Myocyte (in vitro differentiated cells): ENCODE results near the gene SLC2A10. TPM values are rescaled to one million over a fixed set of nuclear protein-coding genes. Genes with fewer than 3 reads are reported as not detected.
A peak's percentile ranks its signal among the peaks of the same experiment; 100 is the strongest.

Experiments
- DNase-seq: peaks from one replicate; pipeline ENCODE4 v3.0.0-alpha.2; 2012; ENCODE audit warnings: low read depth
- total RNA-seq: library from RNA; depleted of rRNA; stranded (reverse); fragments of >200 nt; gene quantifications from 2 replicates; pipeline ENCODE4 v1.2.3, GENCODE V29; 2014

The SLC2A10 gene
- total RNA-seq, 1 donor from 2014 or later, result 25.7 TPM

DNA sequence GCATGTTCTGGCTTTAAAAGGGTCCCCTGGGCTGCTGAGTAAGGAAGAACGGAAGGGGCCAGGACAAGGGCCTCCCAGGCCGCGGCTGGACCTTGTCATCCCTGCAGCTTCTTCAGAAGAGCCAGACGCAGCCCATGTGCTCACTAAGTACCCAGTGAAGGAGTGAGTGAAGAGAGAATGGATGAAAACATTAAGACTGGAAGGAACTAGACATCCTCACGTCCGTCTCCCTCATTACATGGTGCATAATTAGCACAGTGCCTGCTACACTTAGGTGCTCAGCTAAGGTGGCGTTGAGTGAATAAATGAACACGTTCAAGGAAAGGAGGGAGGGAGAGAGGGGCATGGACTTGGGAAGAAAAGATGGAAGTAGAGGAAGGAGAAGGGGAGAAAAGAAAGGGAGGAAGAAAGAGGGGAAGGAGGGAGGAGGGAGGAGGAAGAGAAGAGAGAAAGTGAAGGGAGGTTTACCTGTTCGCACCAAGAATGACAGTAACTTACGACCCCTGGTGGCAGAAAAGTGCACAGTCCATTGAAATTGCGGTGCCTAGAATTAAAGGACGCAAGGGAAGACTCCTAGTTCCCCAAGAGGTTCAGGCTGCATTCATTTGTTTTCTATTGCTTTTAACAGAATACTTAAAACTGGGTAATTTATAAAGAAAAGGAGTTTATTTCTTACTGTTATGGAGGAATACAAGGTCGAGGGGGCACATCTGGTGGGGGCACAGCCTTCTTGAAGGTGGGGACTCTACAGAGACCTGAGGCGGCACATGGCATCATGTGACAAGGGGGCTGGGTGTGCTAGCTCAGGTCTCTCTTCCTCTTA, 28.2 kb upstream of the SLC2A10 start:
- peak; percentile 65 for DNase-seq

DNA sequence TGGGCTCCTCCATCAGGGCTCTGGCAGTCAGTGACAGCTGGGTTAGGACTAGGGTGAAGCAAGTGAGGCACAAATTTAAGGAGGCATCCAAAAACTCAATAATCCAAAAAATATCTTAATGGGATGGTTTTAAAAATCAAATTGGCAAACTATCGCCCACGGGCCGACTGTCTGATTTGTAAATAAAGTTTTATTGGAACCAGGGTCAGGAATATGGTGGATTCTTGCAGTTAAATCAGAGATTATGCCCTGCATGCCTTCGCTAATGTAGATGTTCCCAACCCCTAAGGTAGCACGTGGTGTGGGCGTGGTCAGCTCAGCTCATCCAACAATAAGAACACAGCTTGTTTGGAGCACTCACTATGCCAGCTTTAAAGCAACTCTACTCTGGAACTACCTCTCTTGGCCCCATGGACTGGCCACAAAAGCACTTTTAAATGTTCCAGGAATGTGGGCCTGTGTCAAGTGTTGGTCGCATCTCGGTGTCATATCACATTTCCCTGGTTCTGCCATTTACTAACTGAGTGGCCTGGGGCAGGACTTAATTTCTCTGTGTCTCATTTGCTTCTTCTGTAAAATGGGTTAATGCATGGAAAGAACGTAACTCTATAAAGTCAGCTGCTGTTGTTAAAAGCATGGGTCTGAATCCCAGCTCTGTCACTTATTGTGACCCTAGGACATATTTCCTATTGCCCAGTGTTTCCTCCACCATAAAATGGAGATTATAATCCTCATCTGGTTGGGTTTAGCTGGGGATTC, 27.2 kb upstream of the SLC2A10 start:
- DNase-seq, result peak; percentile 79

DNA sequence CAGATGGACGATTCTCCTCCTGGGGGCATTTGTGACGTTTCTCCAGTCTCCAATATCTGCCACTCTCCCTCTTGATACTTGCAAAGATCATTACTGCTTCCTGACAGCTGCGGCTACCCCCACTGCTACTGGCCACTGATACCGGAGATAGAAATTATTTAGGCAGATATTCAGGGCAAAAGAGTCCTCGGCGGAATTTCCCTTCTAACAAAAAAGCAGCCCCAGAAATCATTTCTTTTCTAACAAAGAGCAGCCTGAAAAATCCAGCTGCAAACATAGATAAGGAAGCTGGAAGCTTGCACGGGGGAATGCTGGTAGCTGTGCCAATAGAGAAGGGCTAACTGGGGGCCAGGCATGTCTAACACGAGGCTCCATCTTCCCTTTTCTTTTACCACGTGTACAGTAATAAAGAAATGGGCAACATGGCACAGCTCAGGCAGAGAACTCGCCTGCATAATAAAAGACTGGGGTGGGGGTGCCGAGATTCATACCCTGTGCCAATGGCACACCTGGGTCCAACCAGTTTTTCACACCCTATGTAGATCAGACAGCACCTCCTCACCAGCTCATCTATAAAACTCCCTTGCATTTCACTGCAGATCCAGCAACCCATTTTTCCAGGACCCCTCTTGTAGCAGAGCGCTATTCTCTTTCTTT, 26.3 kb upstream of the SLC2A10 start:
- DNase-seq, result no peak

DNA sequence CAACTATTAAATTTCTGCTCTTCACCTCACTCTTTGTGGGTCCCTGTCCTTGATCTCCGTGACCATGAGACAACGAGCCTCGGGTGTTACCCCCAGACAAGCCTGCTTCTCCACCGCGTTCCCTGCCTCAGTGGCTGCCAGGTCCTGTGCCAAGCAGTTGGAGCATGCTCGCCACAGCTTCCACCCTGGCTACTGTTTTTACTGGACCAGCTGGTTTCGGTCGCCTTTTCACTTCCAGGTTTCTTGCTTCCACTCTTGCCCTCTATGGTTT, 25.8 kb upstream of the SLC2A10 start:
- no peak for DNase-seq

DNA sequence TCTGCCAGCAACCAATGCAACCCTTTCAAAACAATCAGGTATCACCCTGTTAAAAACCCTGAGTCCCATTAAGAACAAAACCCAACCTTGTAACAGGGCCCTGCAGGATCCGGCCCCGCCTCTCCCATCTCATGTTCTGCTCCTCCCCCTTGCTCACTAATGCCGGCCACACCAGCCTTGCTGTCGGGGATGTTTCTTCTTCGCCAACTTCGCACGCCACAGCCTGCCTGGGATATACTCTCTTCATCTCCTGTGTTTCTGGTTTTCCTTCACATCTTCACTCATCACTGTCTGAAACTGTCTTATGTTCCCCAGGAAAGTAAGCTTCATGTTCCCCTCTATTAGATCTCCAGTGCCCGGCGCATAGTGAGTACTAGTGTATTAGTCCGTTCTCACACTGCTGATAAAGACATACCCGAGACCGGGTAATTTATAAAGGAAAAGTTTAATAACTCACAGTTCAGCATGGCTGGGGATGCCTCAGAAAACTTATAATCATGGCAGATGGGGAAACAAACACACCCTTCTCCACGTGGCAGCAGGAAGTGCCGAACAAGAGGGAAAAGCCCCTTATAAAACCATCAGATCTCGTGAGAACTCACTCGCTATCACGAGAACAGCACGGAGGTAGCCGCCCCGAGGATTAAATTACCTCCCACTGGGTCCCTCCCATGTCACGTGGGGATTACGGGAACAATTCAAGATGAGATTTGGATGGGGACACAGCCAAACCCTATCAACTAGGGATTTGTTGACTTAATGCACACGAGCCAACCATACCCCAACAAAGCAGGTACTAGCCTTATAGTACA, 25.3 kb upstream of the SLC2A10 start:
- DNase-seq, result no peak

DNA sequence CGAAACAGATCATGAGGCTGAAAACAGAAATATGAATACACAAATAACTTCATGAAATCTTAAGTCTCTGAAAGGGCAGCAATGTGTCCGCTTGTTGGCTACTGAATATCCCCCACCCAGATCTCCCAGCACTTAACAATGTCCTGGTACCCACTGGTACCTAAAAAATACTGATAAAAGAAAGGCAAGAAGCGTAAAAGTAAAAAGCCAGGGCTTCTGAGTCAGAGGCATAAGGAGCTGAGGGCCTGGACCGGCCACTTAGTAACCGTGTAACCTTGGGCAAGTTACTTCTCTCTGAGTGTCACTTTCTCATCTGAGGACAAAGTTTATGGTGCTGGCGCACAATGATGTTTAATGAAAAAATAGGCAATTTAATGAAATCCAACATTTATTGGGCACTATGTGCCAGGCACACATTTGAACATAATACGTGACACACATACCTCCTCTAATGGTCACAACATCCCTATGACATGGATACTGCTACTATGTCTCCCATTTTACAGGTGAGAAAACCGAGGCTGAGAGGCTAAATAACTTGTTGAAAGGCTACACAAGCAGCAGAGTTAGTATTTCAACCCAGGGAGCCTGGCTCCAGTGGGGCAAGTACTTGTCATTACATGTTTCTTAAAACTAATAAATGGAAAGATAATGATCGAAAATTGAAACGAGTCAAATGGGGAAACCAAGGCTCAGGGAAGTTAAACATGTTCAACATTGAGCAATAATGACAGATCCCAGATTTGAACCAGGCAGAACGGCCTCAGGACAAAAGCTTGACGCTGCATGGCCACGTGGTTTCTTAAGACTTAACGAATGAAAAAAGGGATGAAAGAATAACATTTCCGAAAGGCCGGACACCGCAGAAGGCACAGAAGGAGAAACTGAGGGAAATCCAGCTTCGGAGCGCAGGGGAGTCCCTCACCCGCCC, 21.0 kb upstream of the SLC2A10 start:
- no peak for DNase-seq

DNA sequence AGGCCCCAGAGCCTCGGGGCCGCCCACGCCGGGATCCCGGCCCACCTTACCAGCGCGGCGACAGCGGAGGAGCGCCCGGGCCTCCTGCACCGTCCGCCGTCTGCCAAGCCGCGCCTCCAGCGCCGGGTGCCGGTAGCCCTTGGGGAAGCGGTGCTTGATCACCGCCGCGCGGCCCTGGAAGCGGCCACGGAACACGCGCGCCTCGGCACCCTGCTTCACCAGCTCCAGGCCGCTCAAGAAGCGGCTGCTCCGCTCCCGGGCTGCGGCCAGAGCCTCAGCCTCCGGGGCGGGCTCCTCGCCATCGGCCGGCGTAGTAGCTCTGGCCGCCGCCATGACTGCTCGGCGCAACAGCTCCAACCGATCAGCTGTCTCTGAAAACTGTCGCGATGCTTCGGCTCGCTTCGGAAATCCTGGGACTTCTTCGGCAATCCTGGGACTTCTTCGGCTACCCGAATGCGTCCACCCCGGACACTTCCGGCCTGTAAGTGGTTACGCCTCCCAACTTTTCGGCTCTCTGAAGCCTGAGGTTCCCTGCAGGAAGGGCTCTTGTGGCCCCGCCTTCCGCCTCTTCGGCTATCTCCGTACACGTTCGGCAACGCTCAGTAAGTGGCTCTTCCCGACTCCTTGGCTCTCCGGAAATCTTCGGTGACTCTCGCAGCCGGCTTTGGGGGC, 20.2 kb upstream of the SLC2A10 start, which contains the start of gene TP53RK:
TSS of gene TP53RK (minus strand) at position 363 of the 672 bp plus-strand sequence. CDS start at position 333, 30 bp downstream.
- DNase-seq, result peak; percentile 100

DNA sequence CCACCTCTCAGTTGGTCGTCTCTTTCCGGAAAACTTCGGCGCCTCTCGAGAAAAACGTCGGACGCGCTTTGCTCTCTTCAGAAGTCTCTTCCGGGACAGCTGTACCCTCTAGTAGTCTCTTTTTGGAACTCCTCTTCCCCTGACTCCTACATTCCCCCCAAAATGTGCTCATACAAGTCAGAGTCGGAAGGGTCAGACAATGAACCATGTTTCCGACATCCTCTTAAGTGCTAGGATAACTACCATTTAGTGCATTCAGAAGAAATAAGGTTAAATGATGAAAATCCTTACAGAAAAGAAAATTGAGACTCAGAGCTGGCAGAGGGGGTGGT, 19.7 kb upstream of the SLC2A10 start:
- DNase-seq, result no peak

DNA sequence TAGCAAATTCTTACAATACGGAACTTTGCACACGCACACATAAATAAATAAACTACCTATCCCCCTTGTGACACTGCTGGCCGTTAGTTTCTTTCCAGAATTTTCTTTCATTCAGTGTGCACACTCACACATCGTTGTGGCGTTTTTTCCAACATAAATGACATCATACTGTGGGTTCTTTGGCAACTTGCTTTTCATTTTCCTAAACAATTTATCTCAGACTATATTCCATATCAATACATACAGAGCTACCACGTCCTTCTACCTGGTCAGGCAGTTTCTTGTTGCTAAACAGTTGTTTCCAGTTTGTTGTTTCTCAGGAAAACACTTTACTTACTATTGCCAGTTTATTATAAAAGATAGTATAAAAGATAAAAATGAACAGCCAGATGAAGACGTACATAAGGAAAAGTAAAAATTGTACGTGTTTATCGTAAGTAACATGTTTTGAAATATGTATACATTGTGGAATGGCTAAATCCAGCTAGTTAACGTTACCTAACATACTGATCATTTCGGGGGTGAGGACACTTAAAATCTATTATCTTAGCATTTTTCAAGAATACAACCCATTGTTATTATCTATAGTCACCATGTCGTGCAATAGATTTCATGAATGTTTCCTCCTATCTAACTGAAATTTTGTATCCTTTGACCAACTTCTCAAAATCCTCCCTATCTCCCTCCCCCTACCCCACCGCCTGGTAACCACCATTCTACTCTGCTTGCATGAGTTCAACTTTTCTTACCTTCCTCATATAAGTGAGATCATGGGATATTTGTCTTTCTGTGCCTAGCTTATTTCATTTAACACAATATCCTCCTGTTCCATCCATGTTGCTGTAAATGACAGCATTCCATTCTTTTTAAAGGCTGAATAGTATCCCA, 19.0 kb upstream of the SLC2A10 start:
- DNase-seq, result no peak

DNA sequence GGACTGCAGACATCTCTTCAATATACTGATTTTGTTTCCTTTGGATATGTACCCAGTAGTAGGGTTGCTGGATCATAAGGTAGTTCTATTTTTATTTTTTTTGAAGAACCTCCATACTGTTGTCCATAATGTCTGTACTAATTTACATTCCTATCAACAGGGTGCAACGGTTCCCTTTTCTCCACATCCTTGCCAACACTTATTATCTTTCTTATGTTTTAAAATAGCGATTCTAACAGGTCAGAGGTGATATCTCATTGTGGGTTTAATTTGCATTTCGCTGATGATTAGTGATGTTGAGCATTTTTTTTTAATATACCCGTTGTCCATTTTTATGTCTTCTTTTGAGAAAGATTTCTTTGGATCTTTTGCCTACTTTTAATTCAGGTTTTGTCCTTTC, 18.3 kb upstream of the SLC2A10 start:
- no peak for DNase-seq

DNA sequence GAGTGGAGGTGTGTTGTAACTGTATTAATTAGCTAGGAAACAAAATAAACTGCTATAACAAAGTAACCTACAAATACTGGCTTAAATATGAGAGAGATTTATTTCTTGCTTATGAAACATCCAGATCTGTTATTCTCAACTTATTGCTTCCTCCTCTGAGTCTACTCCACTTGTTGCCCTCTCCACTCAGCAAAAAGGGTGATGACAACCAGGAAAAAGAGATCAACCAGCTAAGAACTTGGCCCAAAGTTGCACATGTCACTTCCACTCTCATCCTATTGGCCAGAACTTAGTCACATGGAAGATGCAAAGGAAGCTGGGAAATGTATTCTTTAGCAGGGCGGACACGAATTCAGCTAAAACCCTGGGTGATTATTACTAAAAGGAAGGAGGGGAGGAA, 15.0 kb upstream of the SLC2A10 start:
- peak; percentile 61 for DNase-seq

DNA sequence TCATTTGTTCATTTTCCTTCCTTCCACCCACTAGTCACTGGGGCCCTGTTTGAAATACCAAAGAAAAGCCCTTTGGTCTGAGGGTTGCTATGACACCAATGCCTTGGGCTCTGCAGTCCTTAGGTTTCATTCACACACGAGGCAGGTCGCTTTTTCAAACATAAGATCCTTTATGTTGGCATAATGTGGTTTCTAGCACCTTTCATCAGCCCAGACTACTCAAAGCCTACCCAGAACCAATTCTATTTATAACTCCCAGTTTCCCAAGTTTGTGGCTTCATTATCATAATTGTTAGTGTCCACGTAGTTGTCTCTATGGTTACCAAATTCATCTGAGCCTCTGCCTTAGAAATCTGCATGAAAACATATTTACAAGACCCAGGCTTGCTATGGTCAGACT, 13.6 kb upstream of the SLC2A10 start:
- DNase-seq, result no peak

DNA sequence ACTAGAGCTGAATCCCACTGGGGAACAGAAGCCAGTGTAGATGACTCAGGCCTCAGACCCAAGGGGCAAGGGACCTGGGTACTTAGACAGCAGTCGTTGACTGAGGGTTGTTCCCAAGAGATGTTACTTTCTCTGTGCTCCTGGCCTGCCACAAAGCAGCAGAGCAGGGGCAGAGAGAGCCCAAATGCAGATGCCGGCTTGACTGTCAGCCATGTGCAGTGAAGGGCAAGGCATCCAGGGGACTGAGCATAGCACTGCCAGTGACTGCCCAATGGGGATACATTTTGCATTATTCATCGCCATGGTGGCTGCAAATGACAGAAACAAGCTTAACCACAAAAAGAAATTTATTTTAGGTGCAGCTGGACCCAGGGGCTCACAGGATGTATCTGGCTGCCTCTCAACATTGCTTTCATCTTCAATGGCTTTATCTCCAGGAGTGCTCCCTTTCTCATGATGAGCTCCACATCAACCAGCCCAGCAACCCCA, 12.6 kb upstream of the SLC2A10 start:
- DNase-seq, result peak; percentile 61

DNA sequence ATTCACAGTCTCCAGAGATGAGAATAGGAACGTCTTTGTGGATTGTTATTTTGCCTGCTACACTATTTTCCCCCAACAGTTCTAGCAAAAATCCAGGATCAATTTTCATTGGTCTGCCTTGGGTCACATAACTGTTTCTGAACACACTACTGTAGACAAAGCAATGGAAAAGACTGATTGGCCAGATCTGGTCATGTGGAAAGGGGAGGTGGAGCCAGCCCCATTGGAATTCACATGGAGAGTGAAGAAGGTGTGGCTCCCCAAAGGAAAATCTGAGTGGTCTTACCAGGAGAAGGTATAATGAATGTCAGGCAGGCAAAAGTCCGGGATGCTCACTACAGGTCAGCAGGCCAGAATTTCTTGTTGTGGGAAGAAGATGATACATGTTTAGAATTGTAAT, 10.7 kb upstream of the SLC2A10 start:
- DNase-seq, result no peak

DNA sequence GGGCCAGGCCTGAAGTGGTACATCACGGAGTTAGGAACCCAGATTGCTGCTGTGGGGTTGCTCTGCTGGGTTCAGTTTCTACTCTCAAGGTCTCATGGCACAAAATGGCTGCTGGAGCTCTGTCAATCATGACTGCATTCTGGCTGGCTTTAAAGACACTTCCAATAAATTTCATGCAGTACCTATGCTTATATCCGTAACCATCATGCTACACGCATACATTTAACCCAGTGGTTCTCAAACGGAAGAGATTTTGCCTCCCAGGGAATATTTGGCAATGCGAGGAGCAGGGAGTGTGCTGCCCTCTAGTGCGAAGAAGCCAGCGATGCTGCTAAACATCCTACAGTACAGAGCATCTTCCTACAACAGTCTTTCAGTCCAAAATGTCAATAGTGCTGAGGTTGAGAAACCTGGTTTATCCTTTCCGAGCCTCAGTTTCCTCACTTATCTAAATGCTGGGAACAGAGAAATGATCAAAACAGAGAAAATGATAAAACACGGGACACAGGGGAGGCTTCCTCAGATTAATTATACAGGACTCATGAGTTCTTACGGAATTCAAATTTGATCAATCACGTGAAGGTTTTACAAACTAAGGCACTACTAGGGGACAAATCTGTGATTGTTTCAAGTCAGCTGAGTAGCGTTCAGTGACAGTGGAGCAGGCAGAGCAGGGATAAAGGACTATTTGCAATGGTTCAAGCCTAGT, 9.6 kb upstream of the SLC2A10 start:
- no peak for DNase-seq

DNA sequence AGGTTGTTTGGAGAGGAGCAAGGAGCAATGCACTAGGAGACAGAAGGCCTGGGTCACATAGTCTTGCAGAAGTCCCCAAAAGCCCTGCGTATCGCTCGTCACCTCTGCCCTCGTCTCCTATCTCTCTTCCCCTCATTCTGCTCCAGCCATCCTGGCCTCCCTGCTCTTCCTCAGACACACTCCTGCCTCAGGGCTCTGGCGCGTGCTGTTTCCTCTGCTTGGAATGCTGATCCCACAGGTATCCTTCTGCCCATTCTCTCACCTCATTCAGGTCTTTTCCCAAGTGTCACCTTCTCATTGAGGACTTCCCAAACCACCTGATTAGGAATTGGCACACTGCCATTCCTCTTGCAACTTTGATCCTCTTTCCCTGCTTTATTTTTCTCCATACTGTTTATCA, 9.0 kb upstream of the SLC2A10 start:
- DNase-seq, result no peak

DNA sequence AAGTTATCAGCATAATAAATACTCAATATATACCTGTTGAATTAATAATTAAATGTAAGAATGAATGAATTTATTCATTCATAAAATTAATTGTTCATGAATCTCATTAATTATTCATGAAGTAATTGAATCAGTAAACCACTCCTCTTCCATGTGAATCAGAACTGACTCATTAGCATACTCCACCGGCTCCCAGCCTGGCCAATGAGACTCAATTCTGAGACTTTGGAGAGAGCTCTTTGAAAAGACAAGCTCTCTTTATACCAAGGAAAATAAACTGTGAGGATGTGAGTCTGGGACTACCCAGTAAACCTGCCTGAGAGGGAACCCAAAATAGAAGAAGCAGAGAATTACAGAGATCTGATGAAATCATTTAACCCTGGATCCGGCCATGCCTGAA, 8.4 kb upstream of the SLC2A10 start:
- DNase-seq, result no peak

DNA sequence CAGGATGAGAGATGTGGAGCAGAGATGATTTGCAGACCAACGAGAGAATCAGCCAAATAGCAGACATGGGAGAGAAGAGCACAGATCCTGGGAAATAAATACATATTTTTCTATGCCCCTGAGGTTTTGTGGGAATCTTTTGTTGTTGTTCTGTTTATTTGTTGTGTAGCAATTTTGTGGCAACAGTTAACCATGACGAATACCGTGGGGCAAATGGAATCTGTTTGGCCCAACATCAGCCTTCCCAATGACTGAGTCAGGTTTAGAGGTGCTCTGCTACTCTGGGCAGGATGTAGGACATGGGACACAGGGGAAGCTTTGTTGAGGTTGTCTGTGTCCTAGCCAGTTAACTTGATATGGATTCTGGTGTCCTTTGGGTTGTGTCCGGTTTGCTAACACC, 7.9 kb upstream of the SLC2A10 start:
- peak; percentile 44 for DNase-seq
